WTC11 (cell line): Measurements from ENCODE around the gene S100A13. TPM values are rescaled to one million over a fixed set of nuclear protein-coding genes. Genes with fewer than 3 reads are reported as not detected.
"Not testable (repeated sequence)": the region's sequence is repeated elsewhere in the genome, so short reads cannot be mapped to it uniquely, and the experiment has no call there.

Experiments
- ATAC-seq: fragments of 200-7000 bp; cut with Tn5 transposase; 2 replicates; pipeline ENCODE4 v1.10.0; 2021; ENCODE audit warnings: mild to moderate bottlenecking, moderate library complexity
- CTCF ChIA-PET: fragments of 300-600 bp; sonication (Branson Sonifier 250); formaldehyde crosslinking; loops from one replicate; lab custom pipeline; 2021; ENCODE audit warnings: antibody characterized with exemption; lab: Charles Lee
- POLR2A ChIA-PET: fragments of 350-600 bp; sonication (Branson Sonifier 250); formaldehyde crosslinking; loops from one replicate; lab custom pipeline; 2021; ENCODE audit warnings: antibody characterized with exemption; lab: Charles Lee
- DNase-seq: peaks from one replicate; pipeline ENCODE4 v3.0.0; 2021; ENCODE audit warnings: low spot score
- H3K27ac Mint-ChIP-seq: 2 replicates; pipeline ENCODE4 v1.8.0; 2021; ENCODE audit warnings: mixed read lengths
- H3K27me3 Mint-ChIP-seq: 2 replicates; pipeline ENCODE4 v1.8.0; 2021; ENCODE audit warnings: low read depth, mild to moderate bottlenecking, moderate library complexity, mixed read lengths
- H3K36me3 Mint-ChIP-seq: 2 replicates; pipeline ENCODE4 v1.8.0; 2021; ENCODE audit warnings: mixed read lengths
- H3K4me1 Mint-ChIP-seq: 2 replicates; pipeline ENCODE4 v1.8.0; 2022; ENCODE audit warnings: mixed read lengths
- H3K4me3 Mint-ChIP-seq: 2 replicates; pipeline ENCODE4 v1.8.0; 2021; ENCODE audit warnings: mild to moderate bottlenecking, moderate library complexity, mixed read lengths
- H3K9me3 Mint-ChIP-seq: 2 replicates; pipeline ENCODE4 v1.8.0; 2021; ENCODE audit warnings: mixed read lengths
- ATF1 ChIP-seq: sonication (generic); formaldehyde crosslinking; IDR thresholded peaks from 2 replicates; pipeline ENCODE4 v1.8.1; 2023; ENCODE audit warnings: mild to moderate bottlenecking, moderate library complexity, missing genetic modification reagents
- EMX1 ChIP-seq: fragments of 250-450 bp; sonication (Bioruptor Pico); IDR thresholded peaks from 2 replicates; pipeline ENCODE4 v1.8.0; 2021; ENCODE audit warnings: mild to moderate bottlenecking
- GRHL2 ChIP-seq: fragments of 250-450 bp; sonication (Bioruptor Pico); IDR thresholded peaks from 2 replicates; pipeline ENCODE4 v1.8.0; 2022; ENCODE audit warnings: mild to moderate bottlenecking, moderate library complexity; ENCODE audit not compliant: insufficient replicate concordance, severe bottlenecking
- GTF2I ChIP-seq: fragments of 250-450 bp; sonication (Bioruptor Pico); conservative IDR thresholded peaks from 2 replicates; pipeline ENCODE4 v1.4.0; 2021; ENCODE audit warnings: mild to moderate bottlenecking
- NR3C1 ChIP-seq: sonication (generic); formaldehyde crosslinking; conservative IDR thresholded peaks from 2 replicates; pipeline ENCODE4 v1.8.1; 2023; ENCODE audit warnings: low read depth, mild to moderate bottlenecking, missing genetic modification reagents
- TEAD4 ChIP-seq: sonication (generic); formaldehyde crosslinking; IDR thresholded peaks from 2 replicates; pipeline ENCODE4 v1.8.0; 2022; ENCODE audit warnings: mild to moderate bottlenecking, missing genetic modification reagents
- TP53 ChIP-seq: sonication (generic); formaldehyde crosslinking; IDR thresholded peaks from 2 replicates; pipeline ENCODE4 v1.8.1; 2023; ENCODE audit warnings: mild to moderate bottlenecking, missing genetic modification reagents
- ZBTB21 ChIP-seq: sonication (generic); formaldehyde crosslinking; IDR thresholded peaks from 2 replicates; pipeline ENCODE4 v1.8.1; 2023; ENCODE audit warnings: mild to moderate bottlenecking, missing genetic modification reagents, borderline replicate concordance
- ZNF263 ChIP-seq: sonication (generic); formaldehyde crosslinking; IDR thresholded peaks from 2 replicates; pipeline ENCODE4 v1.8.1; 2022; ENCODE audit warnings: low read depth, mild to moderate bottlenecking, moderate library complexity, missing genetic modification reagents
- ZNF317 ChIP-seq: sonication (generic); formaldehyde crosslinking; IDR thresholded peaks from 2 replicates; pipeline ENCODE4 v1.8.1; 2023; ENCODE audit warnings: low read depth, mild to moderate bottlenecking, moderate library complexity, missing genetic modification reagents, borderline replicate concordance
- total RNA-seq: library from RNA; stranded (reverse); gene quantifications from 3 replicates; pipeline ENCODE4 v1.2.3, GENCODE V29; 2021
- TF ChIP-seq, protein P1 (sequence below): sonication (generic); formaldehyde crosslinking; IDR thresholded peaks from 2 replicates; pipeline ENCODE4 v1.8.1; 2023; ENCODE audit warnings: mild to moderate bottlenecking, missing genetic modification reagents
- TF ChIP-seq, protein P2 (sequence below): sonication (generic); formaldehyde crosslinking; conservative IDR thresholded peaks from 2 replicates; pipeline ENCODE4 v1.8.1; 2023; ENCODE audit warnings: mild to moderate bottlenecking, low read depth, missing genetic modification reagents, moderate library complexity
- TF ChIP-seq, protein P3 (sequence below): sonication (generic); formaldehyde crosslinking; IDR thresholded peaks from 2 replicates; pipeline ENCODE4 v1.8.1; 2022; ENCODE audit warnings: low read depth, missing genetic modification reagents, borderline replicate concordance
- TF ChIP-seq, protein P4 (sequence below): sonication (generic); formaldehyde crosslinking; IDR thresholded peaks from 2 replicates; pipeline ENCODE4 v1.8.0; 2023; ENCODE audit warnings: missing genetic modification reagents, mild to moderate bottlenecking, borderline replicate concordance
- TF ChIP-seq, protein P5 (sequence below): fragments of 250-450 bp; sonication (Bioruptor Pico); conservative IDR thresholded peaks from 2 replicates; pipeline ENCODE4 v1.9.0; 2021; ENCODE audit warnings: mild to moderate bottlenecking

The S100A13 gene
- total RNA-seq, 1 experiment from 2014 or later = 68.4 TPM

DNA sequence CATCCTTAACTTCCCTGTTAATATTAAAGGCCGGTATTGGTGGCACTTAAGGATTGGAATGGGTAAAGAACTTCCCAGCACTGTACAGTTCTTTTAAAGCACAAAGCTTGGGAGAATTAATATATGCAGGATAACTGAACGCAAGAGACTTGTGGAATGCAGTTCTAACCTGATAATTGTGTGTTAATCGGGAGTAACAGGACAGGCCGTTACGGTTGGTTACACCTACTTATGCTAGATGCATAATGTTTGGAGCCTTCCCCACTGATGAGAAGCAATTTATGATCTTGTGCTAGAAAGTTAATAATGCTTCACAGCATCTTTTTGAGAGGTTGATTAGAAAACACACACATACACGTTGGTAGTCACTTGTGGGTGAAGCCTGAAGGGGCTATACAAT is 13.6 kb upstream of the S100A13 start:
- H3K4me1 Mint-ChIP-seq = 0 out of 2 replicates have a peak, but pooled peaks cover 4% of the 10 kb centered on the region
- CTCF ChIA-PET = interaction anchor here (0.8 kb wide), 1 partner anchor 13 kb away, joined by 4 read pairs; the partner anchor contains the start of gene S100A13
- DNase-seq = no peak
- H3K27me3 Mint-ChIP-seq = no peaks in the 10 kb centered on the region
- H3K36me3 Mint-ChIP-seq = peaks cover 90% of the 10 kb centered on the region
- no peaks in the 10 kb centered on the region for H3K9me3 Mint-ChIP-seq
- no peak overlapping the region for H3K4me3 Mint-ChIP-seq
- H3K27ac Mint-ChIP-seq = no peak overlapping the region
- POLR2A ChIA-PET = no interaction called here
- TF ChIP-seq GRHL2 (no peak), ZNF317 (no peak), TEAD4 (CRISPR knock-in tag) (no peak), ZBTB21 (CRISPR knock-in tag) (no peak), ZNF263 (CRISPR knock-in tag) (no peak), GTF2I (CRISPR knock-in tag) (no peak)
- TF ChIP-seq, protein P1, sequence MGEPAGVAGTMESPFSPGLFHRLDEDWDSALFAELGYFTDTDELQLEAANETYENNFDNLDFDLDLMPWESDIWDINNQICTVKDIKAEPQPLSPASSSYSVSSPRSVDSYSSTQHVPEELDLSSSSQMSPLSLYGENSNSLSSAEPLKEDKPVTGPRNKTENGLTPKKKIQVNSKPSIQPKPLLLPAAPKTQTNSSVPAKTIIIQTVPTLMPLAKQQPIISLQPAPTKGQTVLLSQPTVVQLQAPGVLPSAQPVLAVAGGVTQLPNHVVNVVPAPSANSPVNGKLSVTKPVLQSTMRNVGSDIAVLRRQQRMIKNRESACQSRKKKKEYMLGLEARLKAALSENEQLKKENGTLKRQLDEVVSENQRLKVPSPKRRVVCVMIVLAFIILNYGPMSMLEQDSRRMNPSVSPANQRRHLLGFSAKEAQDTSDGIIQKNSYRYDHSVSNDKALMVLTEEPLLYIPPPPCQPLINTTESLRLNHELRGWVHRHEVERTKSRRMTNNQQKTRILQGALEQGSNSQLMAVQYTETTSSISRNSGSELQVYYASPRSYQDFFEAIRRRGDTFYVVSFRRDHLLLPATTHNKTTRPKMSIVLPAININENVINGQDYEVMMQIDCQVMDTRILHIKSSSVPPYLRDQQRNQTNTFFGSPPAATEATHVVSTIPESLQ (CRISPR knock-in tag) = no peak
- TF ChIP-seq, protein P2, sequence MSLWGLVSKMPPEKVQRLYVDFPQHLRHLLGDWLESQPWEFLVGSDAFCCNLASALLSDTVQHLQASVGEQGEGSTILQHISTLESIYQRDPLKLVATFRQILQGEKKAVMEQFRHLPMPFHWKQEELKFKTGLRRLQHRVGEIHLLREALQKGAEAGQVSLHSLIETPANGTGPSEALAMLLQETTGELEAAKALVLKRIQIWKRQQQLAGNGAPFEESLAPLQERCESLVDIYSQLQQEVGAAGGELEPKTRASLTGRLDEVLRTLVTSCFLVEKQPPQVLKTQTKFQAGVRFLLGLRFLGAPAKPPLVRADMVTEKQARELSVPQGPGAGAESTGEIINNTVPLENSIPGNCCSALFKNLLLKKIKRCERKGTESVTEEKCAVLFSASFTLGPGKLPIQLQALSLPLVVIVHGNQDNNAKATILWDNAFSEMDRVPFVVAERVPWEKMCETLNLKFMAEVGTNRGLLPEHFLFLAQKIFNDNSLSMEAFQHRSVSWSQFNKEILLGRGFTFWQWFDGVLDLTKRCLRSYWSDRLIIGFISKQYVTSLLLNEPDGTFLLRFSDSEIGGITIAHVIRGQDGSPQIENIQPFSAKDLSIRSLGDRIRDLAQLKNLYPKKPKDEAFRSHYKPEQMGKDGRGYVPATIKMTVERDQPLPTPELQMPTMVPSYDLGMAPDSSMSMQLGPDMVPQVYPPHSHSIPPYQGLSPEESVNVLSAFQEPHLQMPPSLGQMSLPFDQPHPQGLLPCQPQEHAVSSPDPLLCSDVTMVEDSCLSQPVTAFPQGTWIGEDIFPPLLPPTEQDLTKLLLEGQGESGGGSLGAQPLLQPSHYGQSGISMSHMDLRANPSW (CRISPR knock-in tag) = no peak
- TF ChIP-seq, protein P3, sequence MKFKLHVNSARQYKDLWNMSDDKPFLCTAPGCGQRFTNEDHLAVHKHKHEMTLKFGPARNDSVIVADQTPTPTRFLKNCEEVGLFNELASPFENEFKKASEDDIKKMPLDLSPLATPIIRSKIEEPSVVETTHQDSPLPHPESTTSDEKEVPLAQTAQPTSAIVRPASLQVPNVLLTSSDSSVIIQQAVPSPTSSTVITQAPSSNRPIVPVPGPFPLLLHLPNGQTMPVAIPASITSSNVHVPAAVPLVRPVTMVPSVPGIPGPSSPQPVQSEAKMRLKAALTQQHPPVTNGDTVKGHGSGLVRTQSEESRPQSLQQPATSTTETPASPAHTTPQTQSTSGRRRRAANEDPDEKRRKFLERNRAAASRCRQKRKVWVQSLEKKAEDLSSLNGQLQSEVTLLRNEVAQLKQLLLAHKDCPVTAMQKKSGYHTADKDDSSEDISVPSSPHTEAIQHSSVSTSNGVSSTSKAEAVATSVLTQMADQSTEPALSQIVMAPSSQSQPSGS = no peak
- TF ChIP-seq, all 79 proteins: peak for 0
- no peak for ATAC-seq

DNA sequence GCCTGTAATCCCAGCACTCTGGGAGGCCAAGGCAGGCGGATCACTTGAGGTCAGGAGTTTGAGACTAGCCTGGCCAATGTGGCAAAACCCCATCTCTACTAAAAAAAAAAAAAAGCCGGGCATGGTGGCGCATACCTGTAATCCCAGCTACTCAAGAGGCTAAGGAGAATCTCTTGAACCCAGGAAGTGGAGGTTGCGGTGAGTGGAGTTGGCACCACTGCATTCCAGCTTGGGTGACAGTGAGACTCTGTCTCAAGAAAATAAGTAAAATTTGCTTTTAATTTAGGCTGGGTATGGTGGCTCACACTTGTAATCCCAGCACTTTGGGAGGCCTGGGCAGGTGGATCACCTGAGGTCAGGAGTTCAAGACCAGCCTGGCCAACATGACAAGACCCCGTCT is 12.9 kb upstream of the S100A13 start:
- H3K27me3 Mint-ChIP-seq, ATAC-seq, DNase-seq, H3K27ac Mint-ChIP-seq, H3K4me1 Mint-ChIP-seq, H3K9me3 Mint-ChIP-seq, H3K4me3 Mint-ChIP-seq: not testable (repeated sequence)
- ChIA-PET CTCF (interaction anchor here (0.8 to 1.1 kb wide), 2 partner anchors 13 to 107 kb away, joined by 3 to 4 read pairs; partner anchors contain the start of gene S100A13), POLR2A (interaction anchor here (1.6 kb wide), 1 partner anchor 13 kb away, joined by 6 read pairs; no protein-coding TSS in a partner anchor)
- H3K36me3 Mint-ChIP-seq = peaks cover 87% of the 10 kb centered on the region

DNA sequence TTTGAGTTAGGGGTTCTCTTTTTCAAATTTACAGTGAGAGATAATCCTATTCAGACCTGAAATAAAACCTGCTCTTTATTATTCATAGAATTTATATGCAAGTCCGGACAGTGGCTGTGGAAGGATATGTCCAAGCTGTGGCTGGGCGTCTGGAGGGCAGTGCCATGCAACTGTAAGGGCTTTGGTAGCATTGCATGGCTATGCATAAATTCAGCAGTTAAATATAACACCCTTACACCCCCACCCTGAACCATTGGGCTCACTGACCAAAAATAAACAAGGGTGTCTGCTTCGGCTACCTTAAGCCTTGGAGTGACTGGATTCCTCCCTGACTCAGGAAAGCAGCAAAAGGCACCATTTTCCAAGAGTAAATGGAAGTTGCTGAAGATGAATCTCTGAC is 12.0 kb upstream of the S100A13 start:
- ATAC-seq (no peak), DNase-seq (no peak)
- Mint-ChIP-seq H3K9me3 (no peaks in the 10 kb centered on the region), H3K36me3 (peaks cover 81% of the 10 kb centered on the region), H3K4me3 (no peak overlapping the region), H3K4me1 (peaks cover 9% of the 10 kb centered on the region; the same call in 1 of the 2 replicates), H3K27ac (no peak overlapping the region), H3K27me3 (no peaks in the 10 kb centered on the region)
- CTCF ChIA-PET = interaction anchor here (1.1 kb wide), 1 partner anchor 106 kb away, joined by 3 read pairs; no protein-coding TSS in a partner anchor
- POLR2A ChIA-PET = interaction anchor here (0.5 to 1.6 kb wide), 2 partner anchors 13 to 71 kb away, joined by 3 to 6 read pairs; no protein-coding TSS in a partner anchor
- TF ChIP-seq ATF1 (CRISPR knock-in tag) (no peak), NR3C1 (CRISPR knock-in tag) (no peak), EMX1 (CRISPR knock-in tag) (no peak), TP53 (CRISPR knock-in tag) (no peak)
- TF ChIP-seq, protein P4, sequence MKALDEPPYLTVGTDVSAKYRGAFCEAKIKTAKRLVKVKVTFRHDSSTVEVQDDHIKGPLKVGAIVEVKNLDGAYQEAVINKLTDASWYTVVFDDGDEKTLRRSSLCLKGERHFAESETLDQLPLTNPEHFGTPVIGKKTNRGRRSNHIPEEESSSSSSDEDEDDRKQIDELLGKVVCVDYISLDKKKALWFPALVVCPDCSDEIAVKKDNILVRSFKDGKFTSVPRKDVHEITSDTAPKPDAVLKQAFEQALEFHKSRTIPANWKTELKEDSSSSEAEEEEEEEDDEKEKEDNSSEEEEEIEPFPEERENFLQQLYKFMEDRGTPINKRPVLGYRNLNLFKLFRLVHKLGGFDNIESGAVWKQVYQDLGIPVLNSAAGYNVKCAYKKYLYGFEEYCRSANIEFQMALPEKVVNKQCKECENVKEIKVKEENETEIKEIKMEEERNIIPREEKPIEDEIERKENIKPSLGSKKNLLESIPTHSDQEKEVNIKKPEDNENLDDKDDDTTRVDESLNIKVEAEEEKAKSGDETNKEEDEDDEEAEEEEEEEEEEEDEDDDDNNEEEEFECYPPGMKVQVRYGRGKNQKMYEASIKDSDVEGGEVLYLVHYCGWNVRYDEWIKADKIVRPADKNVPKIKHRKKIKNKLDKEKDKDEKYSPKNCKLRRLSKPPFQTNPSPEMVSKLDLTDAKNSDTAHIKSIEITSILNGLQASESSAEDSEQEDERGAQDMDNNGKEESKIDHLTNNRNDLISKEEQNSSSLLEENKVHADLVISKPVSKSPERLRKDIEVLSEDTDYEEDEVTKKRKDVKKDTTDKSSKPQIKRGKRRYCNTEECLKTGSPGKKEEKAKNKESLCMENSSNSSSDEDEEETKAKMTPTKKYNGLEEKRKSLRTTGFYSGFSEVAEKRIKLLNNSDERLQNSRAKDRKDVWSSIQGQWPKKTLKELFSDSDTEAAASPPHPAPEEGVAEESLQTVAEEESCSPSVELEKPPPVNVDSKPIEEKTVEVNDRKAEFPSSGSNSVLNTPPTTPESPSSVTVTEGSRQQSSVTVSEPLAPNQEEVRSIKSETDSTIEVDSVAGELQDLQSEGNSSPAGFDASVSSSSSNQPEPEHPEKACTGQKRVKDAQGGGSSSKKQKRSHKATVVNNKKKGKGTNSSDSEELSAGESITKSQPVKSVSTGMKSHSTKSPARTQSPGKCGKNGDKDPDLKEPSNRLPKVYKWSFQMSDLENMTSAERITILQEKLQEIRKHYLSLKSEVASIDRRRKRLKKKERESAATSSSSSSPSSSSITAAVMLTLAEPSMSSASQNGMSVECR (CRISPR knock-in tag) = no peak
- TF ChIP-seq, protein P5, sequence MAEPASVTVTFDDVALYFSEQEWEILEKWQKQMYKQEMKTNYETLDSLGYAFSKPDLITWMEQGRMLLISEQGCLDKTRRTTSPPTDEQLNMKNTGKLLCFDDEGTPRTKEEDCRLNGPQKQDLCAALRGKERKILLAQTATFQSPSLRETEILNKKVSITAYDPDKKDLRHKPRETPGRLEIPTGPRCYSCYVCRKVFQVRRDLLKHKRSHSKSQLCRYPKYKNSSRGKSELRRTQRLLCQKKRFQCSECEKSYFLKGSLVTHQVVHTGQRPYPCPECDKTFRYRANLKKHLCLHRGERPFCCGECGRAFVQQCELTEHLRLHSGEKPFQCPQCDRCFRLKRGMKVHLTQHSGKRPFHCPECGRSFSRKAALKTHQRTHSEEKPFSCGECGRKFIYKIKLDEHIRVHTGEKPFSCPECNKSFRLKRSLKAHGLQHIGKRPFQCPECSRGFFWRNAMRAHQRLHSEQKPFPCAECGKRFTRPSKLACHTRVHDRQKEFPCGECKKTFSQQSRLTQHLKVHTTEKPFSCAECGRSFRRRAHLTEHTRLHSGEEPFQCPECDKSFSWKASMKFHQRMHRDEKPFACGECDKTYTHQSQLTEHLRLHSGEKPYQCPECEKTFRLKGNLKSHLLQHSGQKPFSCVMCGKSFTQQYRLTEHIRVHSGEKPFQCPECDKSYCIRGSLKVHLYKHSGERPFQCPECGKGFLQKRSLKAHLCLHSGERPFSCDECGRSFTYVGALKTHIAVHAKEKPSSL (CRISPR knock-in tag) = no peak
